Activated CD8-positive, alpha-beta memory T cell treated with anti-CD3 and anti-CD28 coated beads, Interleukin-2, amount 50 U/mL, for 4 hours (primary cell): ENCODE measurements around the gene DEPDC1B.
"Not testable (repeated sequence)": the region's sequence is repeated elsewhere in the genome, so short reads cannot be mapped to it uniquely, and the experiment has no call there.

Experiments
- DNase-seq: peaks from one replicate; pipeline ENCODE4 v3.0.0-alpha.2; 2020

DEPDC1B gene

DNA sequence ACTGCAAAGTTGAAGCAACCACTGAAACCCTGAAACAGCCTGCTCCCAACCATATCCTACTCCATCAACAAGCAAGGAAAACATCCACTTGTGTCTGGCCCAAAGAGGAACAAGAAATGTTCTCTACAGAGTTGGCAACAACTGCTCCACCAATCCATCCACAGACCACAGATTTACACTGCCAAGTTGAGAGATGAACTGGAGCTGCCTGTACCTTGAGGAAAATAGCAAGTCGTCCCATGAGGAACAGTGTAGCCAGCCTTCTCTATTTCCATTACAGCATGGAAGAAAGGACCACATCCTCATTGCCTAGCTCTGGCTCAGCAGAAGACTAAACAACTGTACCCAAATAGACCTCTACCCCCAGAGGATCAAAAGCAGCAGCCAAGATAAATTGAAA lies 60.4 kb downstream of the DEPDC1B start:
- no peak for DNase-seq

- DNase-seq = no peak
These were observed 61.7 kb downstream of the DEPDC1B start for GRCh38 chr5:60638300-60638699.

DNA sequence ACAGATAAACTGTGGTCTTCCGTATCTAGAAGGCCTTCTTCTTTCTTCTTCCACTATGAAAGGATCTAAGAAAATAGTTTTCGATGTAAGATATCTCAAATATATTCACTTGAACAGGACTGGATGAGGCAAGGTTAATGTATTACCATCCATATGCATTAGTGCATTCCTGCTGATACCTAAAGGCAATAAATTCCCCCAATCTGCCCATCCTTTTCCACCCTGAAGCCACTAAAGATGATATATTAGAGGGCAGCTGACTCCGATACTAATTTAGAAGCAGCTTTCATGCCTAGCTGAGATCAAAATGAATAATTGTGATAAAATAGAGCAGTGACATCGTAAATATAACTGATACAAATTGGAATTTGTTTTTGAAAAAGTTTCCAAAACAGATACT lies 63.3 kb downstream of the DEPDC1B start:
- no peak for DNase-seq

GRCh38 chr5:60636001-60636400 lies 64.0 kb downstream of the DEPDC1B start:
- DNase-seq = no peak

GRCh38 chr5:60634051-60634450 lies 65.9 kb downstream of the DEPDC1B start:
- no peak for DNase-seq

- no peak for DNase-seq
These were observed 66.6 kb downstream of the DEPDC1B start for GRCh38 chr5:60633341-60633740.

DNA sequence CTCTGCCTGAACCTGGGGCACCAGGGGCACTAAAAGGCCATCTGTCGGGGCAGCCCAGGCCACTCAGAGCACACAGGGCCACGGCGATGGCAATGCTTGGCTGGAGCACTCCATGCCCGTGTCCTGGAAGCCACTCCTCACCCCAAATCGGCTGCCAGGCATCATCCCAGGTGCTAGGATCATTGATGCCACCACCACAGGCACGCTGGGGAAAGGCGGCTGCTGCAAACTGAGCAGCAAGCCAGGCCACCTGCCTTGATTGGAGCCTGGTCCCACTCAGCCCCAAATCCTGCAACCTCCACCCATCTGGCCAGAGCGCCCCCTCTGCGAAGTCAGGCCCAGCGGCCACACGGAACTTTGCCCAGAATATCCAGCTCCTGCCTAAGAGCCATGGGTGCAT lies 67.8 kb downstream of the DEPDC1B start:
- DNase-seq = no peak

- DNase-seq = no peak
These were observed 69.1 kb downstream of the DEPDC1B start for GRCh38 chr5:60630836-60631235.

DNA sequence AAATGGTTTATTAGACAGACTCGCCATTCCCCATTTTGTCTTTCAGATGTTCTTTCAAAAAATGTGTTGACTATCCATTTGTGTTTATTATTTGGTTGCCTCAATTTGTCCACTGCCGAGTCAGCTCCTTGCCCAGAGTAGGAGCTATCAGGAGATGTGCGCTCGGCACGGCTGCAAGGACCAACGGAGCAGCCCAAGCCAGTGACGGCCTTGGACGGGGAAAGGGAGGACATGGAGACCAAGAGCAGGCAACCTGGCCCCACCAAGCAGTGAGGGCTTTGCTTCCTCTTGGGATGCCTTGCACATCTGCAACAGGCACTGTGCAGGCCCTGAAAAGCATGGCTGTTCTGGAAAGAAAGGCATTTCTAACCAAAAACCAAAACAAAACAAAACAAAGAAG lies 69.8 kb downstream of the DEPDC1B start:
- no peak for DNase-seq

DNA sequence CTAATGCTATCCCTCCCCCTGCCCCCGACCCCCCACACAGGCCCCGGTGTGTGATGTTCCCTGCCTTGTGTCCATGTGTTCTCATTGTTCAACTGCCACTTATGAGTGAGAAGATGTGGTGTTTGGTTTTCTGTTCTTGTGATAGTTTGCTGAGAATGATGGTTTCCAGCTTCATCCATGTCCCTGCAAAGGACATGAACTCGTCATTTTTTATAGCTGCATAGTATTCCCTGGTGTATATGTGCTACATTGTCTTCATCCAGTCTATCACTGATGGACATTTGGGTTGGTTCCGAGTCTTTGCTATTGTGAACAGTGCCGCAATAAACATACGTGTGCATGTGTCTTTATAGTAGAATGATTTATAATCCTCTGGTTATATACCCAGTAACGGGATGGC lies 75.1 kb downstream of the DEPDC1B start:
- DNase-seq = not testable (repeated sequence)

DNA sequence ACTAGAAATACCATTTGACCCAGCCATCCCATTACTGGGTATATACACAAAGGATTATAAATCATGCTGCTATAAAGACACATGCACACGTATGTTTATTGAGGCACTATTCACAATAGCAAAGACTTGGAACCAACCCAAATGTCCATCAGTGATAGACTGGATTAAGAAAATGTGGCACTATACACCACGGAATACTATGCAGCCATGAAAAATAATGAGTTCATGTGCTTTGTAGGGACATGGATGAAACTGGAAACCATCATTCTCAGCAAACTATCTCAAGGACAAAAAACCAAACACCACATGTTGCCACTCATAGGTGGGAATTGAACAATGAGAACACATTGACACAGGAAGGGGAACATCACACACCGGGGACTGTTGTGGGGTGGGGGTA lies 79.2 kb downstream of the DEPDC1B start:
- DNase-seq = not testable (repeated sequence)

GRCh38 chr5:60613826-60614225 lies 86.1 kb downstream of the DEPDC1B start:
- DNase-seq = no peak

DNA sequence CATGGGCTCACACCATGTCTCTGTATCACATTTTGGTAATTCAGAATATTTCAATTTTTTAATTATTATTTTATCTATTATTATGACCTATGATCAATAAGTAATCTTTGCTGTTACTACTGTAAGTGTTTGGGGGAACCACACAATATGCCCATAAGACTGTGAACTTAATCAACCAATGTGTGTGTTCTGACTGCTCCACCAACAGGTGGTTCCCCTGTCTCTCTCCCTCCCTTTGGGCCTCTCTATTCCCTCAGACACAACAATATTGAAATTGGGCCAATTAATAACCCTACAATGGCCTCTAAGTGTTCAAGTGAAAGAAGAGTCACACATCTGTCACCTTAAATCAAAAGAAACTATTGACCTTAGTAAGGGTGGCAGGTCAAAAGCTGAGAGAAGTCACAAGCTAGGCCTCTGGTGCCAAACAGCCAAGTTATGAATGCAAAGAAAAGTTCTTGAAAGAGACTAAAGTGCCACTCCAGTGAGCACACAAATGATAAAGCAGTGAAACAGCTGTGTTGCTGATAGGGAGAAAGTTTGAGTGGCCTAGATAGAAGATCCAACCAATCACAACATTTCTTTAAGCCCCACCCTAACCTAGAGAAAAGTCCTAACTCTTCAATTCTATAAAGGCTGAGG lies 88.7 kb downstream of the DEPDC1B start:
- no peak for DNase-seq

- DNase-seq = no peak
These were observed 95.2 kb downstream of the DEPDC1B start for GRCh38 chr5:60604771-60605170.

- no peak for DNase-seq
These were observed 101.5 kb downstream of the DEPDC1B start for GRCh38 chr5:60598424-60598823.

GRCh38 chr5:60597572-60598320 lies 102.2 kb downstream of the DEPDC1B start:
- no peak for DNase-seq

- DNase-seq = no peak
These were observed 105.1 kb downstream of the DEPDC1B start for GRCh38 chr5:60594715-60595477.

- no peak for DNase-seq
These were observed 109.8 kb downstream of the DEPDC1B start for GRCh38 chr5:60590172-60590571.

DNA sequence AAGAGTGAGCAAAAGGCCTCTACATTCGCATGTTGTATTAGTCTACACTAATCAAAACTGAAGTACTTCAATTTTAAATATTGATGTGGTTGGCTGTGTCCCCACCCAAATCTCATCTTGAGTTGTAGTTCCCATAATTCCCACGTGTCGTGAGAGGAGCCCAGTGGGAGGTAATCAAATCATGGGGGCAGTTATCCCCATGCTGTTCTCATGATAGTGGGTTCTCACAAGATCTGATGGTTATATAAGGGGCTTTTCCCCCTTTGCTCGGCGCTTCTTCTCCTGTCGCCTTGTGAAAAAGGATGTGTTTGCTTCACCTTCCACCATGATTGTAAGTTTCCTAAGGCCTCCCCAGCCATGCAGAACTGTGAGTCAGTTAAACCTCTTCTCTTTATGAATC lies 112.7 kb downstream of the DEPDC1B start:
- not testable (repeated sequence) for DNase-seq

- DNase-seq = no peak
These were observed 113.6 kb downstream of the DEPDC1B start for GRCh38 chr5:60586307-60586901.

GRCh38 chr5:60585618-60586017 lies 114.3 kb downstream of the DEPDC1B start:
- no peak for DNase-seq

- no peak for DNase-seq
These were observed 115.7 kb downstream of the DEPDC1B start for GRCh38 chr5:60584304-60584703.

GRCh38 chr5:60583616-60584015 lies 116.3 kb downstream of the DEPDC1B start:
- DNase-seq = no peak

GRCh38 chr5:60578315-60578714 lies 121.7 kb downstream of the DEPDC1B start:
- no peak for DNase-seq
